GM19238 (cell line): ENCODE data around the gene RFWD3.
"Not testable (repeated sequence)": the region's sequence is repeated elsewhere in the genome, so short reads cannot be mapped to it uniquely, and the experiment has no call there.

Experiments used
- DNase-seq: peaks from one replicate; pipeline ENCODE4 v3.0.0; 2011; ENCODE audit warnings: low spot score; ENCODE audit not compliant: insufficient read length

RFWD3 gene

DNA sequence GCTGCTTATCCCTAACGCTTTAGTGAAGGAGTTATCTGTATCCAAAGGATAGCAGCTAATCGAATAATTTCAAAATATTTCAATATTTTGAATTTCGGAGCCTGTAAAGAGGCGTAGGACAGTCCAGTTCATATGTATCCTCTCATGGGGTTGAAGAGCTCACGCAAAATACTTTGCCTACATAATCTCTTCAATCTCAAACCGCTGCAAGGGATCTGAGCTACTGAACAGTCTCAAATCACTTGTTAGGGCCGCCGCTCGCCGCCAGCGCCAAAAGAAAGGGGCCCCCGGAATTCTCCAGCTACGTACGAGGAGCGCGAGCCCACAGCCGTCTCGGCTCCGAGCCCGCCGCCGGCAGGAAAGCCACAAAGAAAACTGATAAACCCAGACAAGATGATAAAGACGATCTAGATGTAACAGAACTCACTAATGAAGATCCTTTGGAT, 601 bp upstream of the RFWD3 start:
- no peak for DNase-seq

DNA sequence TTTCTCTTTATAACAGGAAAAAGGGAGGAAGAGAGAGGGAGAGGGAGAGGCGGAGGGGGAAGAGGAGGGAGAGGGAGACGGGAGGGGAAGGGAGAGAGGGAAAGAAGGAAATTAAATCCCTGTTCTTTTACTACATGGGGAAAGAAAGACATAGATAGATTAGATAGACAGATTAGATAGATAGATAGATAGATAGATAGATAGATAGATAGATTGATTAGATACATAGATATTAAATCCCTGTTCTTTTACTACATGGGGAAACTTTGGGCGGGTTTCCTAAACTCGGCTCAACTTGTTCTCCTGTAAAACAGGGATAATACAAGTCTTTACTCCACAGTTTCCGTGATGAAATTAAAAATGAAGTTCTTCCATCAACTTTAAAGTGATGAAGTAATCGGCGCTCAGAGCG, 661 bp downstream of the RFWD3 start:
- no peak for DNase-seq

DNA sequence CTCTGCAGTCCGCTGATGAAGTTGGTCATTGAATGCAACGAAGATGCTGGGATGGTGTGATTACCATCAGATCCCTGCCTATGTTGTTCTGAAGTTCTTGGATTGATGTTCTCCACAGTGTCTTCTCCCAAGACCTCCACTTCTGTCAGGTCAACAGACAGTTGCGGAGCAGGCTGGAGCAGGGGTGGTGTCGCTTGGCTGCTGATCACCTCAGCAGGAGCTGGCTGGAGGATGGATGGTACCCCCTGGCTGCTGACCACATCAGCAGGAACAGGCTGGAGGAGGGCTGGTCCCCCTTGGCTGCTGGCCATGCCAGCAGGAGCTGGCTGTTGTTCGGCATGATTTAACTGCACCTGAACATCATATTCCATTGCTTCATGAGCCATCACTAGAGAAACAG, 5.6 kb downstream of the RFWD3 start:
- DNase-seq = no peak

DNA sequence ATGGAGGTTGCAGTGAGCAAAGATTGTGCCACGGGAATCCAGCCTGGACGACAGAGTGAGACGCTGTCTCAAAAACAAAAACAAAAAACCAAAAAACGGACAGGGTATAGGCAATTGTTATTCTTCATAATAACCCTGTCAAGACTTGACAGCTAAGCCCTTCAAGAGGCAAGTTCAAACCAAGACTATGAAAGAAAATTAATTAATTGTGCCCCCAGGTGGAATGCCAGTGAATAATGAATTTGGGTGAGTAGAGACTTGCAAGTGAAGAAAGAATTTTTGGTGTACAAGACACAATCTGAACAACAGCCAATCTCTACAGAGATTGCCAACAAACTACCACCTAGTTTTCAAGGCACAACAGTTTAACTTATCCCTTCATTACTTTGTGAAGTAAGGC, 6.3 kb downstream of the RFWD3 start:
- DNase-seq = no peak

DNA sequence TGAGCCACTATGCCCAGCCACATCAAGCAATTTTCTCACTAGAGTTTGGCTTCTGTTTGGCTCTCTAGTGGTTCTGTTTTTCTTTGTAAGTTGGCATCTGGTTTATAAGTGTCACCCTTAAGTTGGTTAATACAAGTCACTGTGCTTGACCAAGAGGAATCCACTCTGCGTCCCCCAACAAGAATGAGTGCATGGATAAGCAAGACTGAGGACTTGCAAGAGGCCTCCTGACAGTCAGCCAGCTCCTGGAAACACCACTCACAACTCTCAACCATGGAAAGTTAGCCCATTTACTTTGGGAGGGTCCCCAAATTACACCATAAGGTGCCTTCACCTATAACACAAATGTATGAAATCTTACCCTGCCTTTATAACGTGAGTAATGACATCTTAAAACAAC, 7.6 kb downstream of the RFWD3 start:
- no peak for DNase-seq

DNA sequence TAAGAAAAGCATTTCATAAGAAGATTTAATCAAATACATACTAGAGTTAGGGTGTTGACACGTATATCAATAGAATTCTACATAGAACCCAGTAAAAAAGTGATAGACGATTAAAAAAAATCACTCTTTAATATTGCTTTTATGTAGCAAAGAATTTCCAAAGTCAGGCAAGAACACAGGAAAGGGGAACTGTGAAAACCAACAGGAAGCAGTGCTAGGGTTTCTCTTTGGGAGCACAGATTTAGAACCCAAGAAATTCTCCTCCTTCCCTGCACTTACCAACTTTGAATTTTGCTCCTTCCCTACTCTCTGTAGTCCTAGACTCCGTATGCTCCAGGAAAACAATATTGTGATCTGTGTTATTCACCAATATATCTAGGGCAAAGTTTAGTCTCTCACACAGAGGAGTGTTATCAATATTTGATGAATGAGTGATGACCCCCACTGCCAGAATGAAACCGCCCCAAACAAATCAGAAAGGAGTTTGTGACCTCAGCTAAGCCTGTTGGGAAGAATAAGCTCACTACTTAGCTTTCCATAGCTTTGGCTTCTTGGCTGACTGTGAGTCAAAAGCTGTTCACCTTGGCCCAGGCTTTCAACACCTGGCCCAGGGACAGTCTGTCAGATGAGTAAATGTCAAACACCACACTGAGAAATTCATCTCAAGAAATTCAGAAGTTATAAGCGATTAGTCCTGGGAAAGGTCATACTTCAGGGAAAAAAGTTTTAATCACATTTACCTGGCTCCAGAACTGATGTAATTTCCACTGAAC, 8.6 kb downstream of the RFWD3 start:
- DNase-seq = no peak

DNA sequence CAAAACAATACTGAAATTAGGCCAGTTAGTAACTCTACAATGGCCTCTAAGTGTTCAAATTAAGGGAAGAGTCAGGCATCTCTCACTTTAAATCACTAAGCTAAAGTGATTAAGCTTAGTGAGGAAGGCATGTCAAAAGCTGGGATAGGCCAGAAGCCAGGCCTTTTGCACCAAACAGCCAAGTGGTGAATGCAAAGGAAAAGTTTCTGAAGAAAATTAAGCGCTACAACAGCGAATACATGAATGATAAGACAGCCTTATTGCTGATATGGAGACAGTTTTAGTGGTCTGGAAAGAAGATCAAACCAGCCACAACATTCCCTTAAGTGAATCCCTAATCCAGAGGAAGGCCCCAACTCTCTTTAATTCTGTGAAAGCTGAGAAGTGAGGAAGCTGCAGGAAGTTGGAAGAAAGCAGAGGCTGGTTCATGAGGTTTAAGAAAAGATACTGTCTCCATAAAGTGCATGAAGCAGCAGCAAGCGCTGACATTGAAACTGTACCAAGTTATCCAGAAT, 12.1 kb downstream of the RFWD3 start:
- DNase-seq = no peak

DNA sequence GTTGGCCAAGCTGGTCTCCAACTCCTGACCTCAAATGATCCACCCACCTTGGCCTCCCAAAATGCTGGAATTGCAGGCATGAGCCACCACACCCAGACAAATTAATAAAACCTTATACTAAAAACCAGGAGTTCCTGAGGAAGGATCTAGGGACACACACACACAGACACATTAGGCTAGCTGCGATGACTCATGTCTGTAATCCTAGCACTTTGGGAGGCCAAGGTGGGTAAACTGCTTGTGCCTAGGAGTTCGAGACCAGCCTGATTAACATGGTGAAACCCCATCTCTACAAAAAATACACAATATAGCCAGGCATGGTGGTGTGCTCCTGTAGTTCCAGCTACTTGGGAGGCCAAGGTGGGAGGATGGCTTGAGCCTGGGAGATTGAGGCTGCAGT, 13.8 kb downstream of the RFWD3 start:
- DNase-seq = not testable (repeated sequence)

DNA sequence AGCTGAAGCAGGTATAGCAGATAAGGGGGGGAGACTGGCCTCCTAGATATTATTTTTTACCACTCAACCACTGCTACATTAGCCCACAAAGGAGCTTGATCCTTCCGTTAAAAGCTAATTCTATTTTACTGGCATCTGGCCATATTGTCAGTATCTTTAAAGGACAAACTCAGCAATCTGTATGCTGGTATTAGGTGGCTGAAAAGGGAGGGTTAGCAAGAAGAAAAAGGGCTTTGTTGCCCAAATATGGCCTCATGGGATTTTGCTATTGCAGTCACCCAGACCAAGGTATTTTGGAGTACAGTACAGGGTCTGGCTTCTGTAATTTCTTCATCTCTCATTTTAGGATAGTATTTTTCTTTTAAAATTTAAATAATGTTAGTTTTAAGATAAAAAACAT, 14.4 kb downstream of the RFWD3 start:
- DNase-seq = no peak

DNA sequence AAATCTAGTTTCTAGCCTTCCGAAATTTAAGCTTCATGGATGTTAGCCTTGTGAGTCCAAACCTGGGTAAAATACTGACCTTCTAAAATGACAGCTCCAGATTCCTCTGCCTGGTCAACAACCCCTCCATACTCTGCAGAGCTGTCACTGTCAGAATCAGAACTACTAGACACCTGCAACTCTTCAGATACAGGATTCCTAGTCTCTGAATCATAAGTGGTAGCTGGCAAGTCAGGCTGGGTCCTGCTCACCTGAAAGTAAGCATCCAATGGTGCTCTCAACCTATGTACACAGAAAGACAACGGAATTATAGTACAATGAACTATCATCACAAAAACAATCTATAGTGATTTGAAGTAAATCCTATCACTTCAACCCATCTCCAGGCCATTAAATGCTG, 14.8 kb downstream of the RFWD3 start:
- DNase-seq = no peak

DNA sequence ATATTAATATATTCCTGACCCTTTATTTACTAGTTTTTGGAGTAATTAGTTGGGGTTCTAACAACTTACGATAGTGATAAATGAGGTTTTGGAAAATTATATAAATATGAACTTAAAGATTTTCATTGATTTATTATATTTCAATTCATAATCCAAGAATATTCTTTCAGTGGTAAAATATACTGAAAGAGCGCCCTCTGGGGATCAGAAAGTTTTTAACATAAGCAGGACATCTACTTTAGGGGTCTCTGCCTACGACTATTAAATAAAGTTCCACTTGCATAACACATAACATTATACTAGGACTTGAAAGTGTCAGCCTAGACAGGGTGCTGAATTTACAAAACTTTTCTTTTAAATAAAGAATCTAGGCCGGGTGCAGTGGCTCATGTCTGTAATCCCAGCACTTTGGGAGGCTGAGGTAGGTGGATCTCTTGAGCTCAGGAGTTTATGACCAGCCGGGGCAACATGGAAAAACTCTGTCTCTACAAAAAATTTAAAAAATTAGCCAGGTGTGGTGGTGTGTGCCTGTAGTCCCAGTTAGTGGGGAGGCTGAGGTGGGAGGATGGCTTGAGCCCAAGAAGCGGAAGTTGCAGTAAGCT, 15.6 kb downstream of the RFWD3 start:
- no peak for DNase-seq

DNA sequence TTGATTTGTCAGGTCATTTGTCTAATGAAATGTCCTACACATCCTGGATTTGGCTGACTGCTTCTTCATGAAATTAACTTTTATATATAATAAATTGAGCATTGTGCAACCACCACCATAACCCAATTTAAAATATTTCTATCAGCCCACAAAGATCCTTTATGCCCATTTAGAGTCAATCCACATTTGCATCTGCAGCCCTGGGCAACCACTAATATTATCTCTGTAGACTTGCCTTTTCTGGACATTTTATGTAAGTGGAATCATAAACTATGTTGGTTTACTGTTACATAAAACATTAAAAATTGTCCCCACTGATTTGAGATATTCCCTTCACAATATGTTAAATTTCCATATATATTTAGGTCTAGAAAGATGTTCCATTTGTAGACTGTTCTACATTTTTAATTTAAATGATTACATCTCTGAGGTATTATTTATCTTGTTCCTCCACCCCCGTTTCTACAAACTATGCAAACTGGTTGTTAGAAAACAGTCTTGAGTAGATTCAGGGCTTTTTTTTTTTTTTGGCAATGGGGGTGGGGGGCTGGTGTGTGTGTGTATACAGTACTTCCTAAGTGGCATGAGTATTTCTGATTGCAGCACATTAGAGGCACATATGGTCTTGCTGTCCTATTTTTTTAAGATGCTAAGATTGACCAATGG, 16.7 kb downstream of the RFWD3 start:
- no peak for DNase-seq

DNA sequence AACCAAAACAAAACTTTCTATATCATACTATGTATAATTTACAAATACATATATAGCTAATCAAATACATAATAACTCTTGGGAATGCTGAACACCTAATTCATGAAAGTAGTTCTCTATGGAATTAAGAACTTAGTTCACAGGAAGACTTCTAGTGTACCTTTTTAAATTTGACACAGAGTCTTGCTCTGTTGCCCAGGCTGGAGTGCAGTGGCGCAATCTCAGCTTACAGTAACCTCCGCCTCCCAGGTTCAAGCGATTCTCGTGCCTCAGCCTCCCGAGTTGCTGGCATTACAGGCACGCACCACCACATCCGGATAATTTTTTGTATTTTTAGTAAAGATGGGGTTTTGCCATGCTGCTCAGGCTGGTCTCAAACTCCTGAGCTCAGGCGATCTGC, 24.7 kb downstream of the RFWD3 start:
- no peak for DNase-seq

DNA sequence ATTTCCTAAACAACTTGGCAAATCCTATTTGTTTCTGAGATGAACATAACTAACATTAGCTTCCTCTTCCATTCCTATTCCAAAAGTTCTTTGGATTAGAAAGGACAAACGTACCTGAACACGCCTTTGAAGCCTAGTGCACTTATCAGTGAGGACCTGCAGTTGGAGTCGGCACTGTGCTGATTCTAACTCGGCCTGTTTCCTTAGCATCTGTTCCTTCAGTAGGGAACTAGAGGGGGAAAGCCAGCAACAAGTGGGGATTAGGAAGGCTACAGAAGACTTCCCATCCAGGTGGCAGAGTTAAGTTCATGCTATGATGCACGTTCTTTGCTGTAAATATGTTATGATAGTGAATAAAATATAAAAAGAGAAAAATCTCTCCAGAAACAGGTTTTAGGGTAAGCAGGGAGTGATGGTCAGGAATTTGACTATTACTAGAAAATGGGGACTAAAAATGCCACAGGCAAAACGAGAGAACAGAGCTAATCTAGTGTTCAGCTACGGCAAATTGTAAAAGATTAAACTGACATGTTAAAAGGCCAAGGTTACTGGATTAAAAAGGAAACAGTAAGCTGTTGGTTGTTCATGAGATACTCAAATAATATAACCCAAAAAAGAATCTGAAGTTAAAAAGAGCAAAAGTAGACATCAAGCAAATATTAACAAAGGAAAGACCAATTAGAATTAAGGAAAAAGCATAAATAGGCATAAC, 28.8 kb downstream of the RFWD3 start:
- no peak for DNase-seq

DNA sequence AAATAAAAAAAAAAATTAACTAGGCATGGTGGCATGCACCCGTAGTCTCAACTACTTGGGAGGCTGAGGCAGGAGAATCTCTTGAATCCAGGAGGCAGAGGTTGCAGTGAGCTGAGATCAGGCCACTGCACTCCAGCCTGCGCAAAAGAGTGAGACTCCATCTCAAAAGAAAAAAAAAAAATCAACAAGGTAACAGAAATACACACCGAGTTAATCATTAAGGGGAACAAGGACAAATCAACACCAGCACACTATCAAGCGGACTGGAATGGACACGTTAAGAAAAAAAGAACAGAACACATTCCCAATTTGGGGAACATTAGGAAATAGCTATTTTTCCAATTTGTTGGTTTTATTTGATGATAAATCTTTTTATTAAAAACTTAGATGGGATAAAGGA, 31.4 kb downstream of the RFWD3 start:
- DNase-seq = no peak

DNA sequence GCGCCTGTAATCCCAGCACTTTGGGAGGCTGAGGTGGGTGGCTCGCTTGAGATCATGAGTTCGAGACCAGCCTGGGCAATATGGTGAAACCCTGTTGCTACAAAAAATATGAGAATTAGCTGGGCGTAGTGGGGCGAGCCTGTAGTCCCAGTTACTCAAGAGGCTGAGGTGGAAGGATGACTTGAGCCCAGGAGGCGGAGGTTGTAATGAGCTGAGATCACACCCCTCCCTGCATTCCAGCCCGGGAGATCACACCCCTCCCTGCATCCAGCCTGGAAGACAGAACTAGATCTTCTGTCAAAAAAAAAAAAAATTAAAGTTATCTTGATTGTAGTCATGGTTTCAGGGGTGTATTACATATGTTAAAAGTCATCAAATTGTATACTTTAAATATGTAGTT, 33.0 kb downstream of the RFWD3 start:
- DNase-seq = no peak

DNA sequence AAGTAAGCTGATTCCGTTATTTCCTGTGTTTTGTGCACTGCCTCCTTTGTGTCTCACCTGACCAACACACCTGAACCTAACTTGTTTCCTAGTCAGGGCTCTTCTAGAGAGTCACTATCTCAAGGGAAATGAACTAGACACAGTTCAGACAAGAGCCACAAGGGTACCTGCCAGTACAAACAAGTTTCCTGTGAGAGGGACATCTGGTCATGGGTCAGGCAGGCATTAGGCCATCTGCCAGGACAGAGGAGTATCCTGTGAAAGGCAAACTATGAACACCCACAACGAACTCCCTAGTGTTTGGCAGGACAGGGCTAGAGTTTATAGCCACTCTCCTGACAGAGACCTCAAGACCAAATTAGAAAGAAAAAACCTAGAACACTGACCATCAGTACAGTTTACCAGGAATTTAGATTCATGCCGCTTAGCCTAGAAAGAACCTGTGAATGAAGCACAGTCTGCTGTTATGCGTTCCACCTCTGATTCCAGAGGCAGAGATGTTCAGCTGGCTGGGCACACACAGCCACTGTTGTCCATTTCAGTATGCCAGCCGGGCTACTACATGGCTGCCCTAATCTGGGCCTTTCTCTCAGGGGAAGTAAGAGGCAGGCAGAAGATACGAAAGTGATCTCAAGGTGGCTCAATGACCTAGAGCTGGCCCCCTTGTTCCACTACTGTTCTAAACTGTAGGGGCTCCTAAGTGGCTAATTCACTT, 39.0 kb downstream of the RFWD3 start:
- DNase-seq = no peak

DNA sequence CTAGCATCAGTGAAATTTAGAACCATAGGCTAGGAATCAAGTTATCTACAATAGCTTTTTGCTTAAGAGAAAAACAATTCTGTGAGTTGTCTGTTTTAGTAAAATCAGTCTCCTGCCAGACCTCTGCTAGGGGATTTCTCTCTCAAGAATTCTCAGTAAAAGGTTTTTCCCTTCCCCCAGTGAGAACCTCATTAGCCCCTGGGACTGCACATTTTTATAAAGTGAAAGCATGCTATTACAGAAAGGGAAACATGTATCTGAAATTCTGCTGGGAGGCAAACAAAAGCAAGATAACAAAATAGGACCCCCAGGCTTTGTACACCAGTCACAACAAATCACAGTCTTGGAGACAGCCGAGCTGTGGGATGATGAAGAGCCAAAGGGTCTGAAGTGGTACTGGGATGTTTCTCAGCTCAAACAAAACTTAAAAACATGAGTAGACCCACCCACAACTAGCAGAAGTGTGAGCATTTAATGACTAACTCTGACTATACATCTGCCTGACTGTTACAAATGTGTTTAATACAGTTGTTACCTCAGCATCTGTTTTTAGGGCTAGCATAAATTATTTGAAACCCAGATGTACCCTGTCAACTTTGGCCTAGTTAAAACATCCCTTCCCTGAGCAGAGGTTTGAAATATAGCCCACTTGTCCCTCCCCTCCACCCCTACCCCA, 39.8 kb downstream of the RFWD3 start:
- no peak for DNase-seq

DNA sequence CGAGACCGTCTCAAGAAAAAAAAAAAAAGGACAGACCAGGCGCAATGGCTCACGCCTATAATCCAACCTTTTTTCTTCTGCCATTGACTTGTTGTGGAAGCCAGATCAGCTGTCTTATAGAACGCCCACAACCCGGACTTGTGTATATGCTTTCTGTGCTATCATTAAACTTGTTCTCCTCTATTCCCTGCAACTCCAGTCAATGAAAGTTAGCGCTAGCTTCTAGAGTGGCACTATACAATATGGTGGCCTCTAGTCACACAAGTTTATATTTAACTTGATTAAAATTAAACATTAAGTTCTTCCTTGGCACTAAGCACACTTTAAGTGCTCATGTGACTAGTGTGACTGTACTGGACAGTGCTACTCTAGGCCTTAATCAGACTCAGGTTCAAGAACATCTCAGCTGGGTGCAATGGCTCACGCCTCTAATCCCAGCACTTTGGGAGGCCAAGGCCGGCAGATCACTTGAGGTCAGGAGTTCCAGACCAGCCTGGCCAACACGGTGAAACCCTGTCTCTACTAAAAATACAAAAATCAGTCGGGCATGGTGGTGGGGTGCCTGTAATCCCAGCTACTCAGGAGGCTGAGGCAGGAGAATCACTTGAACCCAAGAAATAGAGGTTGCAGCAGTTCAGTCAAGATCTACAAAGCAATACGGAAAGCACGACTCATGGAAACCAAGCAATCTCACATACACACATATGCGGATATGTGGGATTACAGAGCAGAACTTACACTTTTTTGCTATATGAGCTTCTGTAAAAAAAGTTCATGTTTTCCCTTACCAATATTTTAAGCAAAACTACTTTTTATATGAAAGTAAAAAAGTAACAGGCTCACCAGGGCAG, 41.0 kb downstream of the RFWD3 start:
- DNase-seq = no peak

DNA sequence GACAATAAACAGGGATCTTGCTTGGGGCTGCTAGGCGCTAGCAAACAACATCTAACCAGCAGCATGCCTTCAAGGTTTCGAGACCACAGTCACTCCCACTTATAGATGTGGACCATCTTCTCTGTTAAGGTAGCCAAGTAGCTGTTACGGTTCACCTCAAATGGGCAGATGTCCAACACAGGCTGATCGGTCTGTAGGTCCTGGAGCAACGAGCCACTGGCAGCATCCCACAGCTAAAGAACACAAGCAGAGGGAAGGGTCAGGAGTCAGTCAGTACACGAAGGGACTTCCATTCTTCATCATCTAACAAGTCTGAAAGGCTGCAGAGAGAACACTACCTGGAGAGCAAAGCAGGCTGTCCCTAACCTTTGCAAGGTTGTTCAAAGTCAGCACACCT, 42.8 kb downstream of the RFWD3 start:
- DNase-seq = no peak
